PC-3 (cell line): ENCODE measurements around the gene EPN2. TPM values are rescaled to one million over a fixed set of nuclear protein-coding genes. Genes with fewer than 3 reads are reported as not detected.
"Not testable (repeated sequence)": the region's sequence is repeated elsewhere in the genome, so short reads cannot be mapped to it uniquely, and the experiment has no call there.

Experiments used
- ATAC-seq: fragments of 200-7000 bp; cut with Tn5 transposase; 2 replicates; pipeline ENCODE4 v1.9.1; 2020; ENCODE audit warnings: mild to moderate bottlenecking, moderate library complexity
- BruUV-seq: library from RNA; stranded (reverse); fragments of 400-500 nt; replicated peaks from 2 replicates; lab custom pipeline; 2021; lab: Mats Ljungman, UMichigan
- CTCF ChIA-PET: fragments of 300-600 bp; sonication (Branson Sonifier 250); formaldehyde crosslinking; loops from one replicate; lab custom pipeline; 2022; ENCODE audit warnings: antibody characterized with exemption; lab: Charles Lee
- POLR2A ChIA-PET: fragments of 300-600 bp; sonication (Branson Sonifier 250); formaldehyde crosslinking; loops from one replicate; lab custom pipeline; 2022; ENCODE audit warnings: antibody characterized with exemption; ENCODE audit not compliant: unreplicated experiment; lab: Charles Lee
- DNase-seq: peaks from one replicate; pipeline ENCODE4 v3.0.0-alpha.2; 2015
- H2AFZ ChIP-seq: fragments of 300-600 bp; sonication (generic); 2 replicates; pipeline ENCODE4 v1.6.0; 2016; ENCODE audit warnings: antibody characterized with exemption, low read length
- H3F3A ChIP-seq: fragments of 300-600 bp; sonication (generic); one replicate; pipeline ENCODE4 v1.6.0; 2017; ENCODE audit warnings: antibody characterized with exemption, low read length, control low read depth, mild to moderate bottlenecking; ENCODE audit not compliant: unreplicated experiment
- H3K27ac ChIP-seq: fragments of 300-600 bp; sonication (generic); 2 replicates; pipeline ENCODE4 v1.5.1; 2016; ENCODE audit warnings: mild to moderate bottlenecking, low read length
- H3K27me3 ChIP-seq: fragments of 300-600 bp; sonication (generic); 2 replicates; pipeline ENCODE4 v1.6.1; 2016; ENCODE audit warnings: low read length, mixed read lengths
- H3K36me3 ChIP-seq: fragments of 300-600 bp; sonication (generic); 2 replicates; pipeline ENCODE4 v1.6.1; 2016; ENCODE audit warnings: low read depth, mixed run types, low read length, mixed read lengths
- H3K4me1 ChIP-seq: fragments of 300-600 bp; sonication (generic); 2 replicates; pipeline ENCODE4 v1.5.1; 2016; ENCODE audit warnings: low read length; ENCODE audit not compliant: insufficient read depth
- H3K4me2 ChIP-seq: fragments of 300-600 bp; sonication (generic); 2 replicates; pipeline ENCODE4 v1.6.0; 2016; ENCODE audit warnings: low read length
- H3K4me3 ChIP-seq: fragments of 300-600 bp; sonication (generic); 2 replicates; pipeline ENCODE4 v1.5.1; 2016; ENCODE audit warnings: mild to moderate bottlenecking, low read length, mixed read lengths
- H3K79me2 ChIP-seq: fragments of 300-600 bp; sonication (generic); 2 replicates; pipeline ENCODE4 v1.6.1; 2017; ENCODE audit warnings: low read length, mixed read lengths
- H3K9ac ChIP-seq: fragments of 300-600 bp; sonication (generic); 2 replicates; pipeline ENCODE4 v1.6.0; 2016; ENCODE audit warnings: mild to moderate bottlenecking, low read length
- H3K9me2 ChIP-seq: fragments of 300-600 bp; sonication (generic); replicated peaks from 2 replicates; pipeline ENCODE4 v1.6.1; 2016; ENCODE audit warnings: mixed run types, low read length, mixed read lengths
- H3K9me3 ChIP-seq: fragments of 300-600 bp; sonication (generic); 2 replicates; pipeline ENCODE4 v1.6.1; 2016; ENCODE audit warnings: low read length, mixed read lengths
- H4K20me1 ChIP-seq: fragments of 300-600 bp; sonication (generic); 2 replicates; pipeline ENCODE4 v1.6.1; 2016; ENCODE audit warnings: low read length, mixed read lengths
- intact Hi-C: fragments of 100-400 bp; cut with micrococcal nuclease; formaldehyde crosslinking; loops from 2 replicates; pipeline ENCODE4 v1.9.0; 2023
- total RNA-seq: library from RNA; depleted of rRNA; stranded (reverse); fragments of >200 nt; gene quantifications from 2 replicates; pipeline ENCODE4 v1.2.3, GENCODE V29; 2014

Gene EPN2
- total RNA-seq, 1 experiment from 2014 or later: 46.4 TPM

DNA sequence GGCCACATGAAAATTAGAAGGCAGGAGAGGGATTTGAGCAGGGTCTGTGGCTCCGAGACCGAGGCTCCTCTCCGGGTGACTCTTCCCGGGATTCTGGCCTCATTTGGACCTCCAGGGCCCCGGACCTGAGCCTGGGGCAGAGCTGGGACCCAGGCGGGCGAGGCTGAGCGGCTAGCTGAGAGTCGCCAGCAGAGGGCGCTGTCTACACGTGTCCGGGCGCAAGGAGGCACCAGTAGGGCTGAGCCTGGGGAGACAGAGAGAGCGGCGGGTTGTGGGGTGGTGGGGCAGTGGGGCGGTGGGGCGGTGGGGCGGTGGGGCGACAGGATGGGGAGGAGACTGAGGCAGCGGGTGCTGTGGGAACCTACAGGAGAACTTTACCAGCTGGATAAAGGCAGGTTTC, 34.7 kb upstream of the EPN2 start:
- H3K4me3 ChIP-seq, intact Hi-C loops, H3K9me2 ChIP-seq, H3K27me3 ChIP-seq, H4K20me1 ChIP-seq, CTCF ChIA-PET, H3F3A ChIP-seq, H3K27ac ChIP-seq, DNase-seq, H3K79me2 ChIP-seq, H3K9ac ChIP-seq, H3K4me1 ChIP-seq, H3K9me3 ChIP-seq, POLR2A ChIA-PET, H3K4me2 ChIP-seq, H2AFZ ChIP-seq, BruUV-seq, H3K36me3 ChIP-seq: not testable (repeated sequence)
- ATAC-seq: peak; percentile 91

DNA sequence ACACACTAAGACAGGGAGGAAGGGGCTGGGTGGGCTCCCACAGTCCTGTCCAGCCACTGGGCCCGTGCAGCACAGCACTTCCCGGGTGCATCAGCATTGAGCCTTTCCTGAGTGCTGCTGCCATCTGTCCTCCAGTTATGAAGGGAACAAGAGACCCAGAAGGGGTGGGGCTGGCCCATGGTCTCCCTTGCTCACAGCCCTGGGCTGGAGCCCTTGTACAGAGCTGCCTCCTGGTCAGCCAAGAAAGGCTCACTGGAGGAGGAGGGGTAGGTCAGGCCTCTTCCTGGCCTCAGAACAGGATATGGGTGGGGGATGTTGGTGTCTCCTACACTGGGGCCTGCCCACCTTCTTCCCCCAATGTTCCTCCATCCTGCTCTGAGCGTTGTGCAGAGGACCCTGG, 33.7 kb upstream of the EPN2 start:
- peak; percentile 38 for ATAC-seq
- intact Hi-C loops, H3K4me3 ChIP-seq, H3K27ac ChIP-seq, H3K36me3 ChIP-seq, H3K4me1 ChIP-seq, DNase-seq, H2AFZ ChIP-seq, H3K9ac ChIP-seq, BruUV-seq, POLR2A ChIA-PET, H3K4me2 ChIP-seq, H4K20me1 ChIP-seq, H3K79me2 ChIP-seq, H3F3A ChIP-seq, H3K27me3 ChIP-seq, H3K9me3 ChIP-seq, CTCF ChIA-PET, H3K9me2 ChIP-seq: not testable (repeated sequence)

DNA sequence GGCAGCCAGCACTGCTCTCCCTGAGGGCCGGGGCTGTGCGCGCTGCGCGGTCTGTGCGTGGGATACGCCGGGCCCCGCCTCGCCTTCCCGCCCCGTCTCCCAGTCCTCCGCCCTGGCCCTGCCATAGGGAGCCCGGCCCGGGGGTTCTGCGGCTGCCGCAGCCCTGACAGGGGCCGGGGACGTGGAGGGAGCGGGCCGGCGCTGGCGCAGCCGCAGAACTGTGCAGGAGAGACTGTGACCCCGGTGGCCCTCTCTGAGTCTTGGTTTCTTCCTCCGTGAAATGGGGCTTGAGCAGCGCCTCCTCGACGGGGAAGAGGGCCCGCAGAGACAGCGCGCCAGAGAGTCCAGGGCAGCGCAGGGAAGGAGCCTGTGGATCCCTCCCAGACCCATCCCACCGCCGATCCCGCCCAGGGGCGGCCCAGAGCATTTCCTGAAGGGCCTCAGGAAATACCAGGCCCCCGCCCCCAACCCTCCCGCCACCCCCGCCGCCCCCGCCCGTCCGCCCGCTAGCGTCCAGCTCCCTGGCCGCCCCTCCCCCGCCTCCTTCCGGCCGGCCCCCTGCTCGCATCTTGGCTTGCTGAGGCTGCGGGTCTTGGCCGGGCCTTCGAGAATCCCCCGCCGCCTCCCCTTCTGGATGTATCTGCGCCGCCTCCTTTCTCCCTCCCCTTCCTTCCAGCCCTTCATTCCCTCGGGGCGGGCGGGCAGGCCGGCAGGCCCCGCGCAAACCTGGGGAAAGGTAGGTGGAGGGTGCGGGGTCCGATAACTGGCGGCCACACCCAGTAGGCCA, 21.9 kb upstream of the EPN2 start:
- H3K9ac ChIP-seq, DNase-seq, H3K27me3 ChIP-seq, BruUV-seq, H2AFZ ChIP-seq, CTCF ChIA-PET, intact Hi-C loops, H3K79me2 ChIP-seq, POLR2A ChIA-PET, H3K27ac ChIP-seq, H3K36me3 ChIP-seq, H3K9me3 ChIP-seq, H3K4me2 ChIP-seq, H3K4me1 ChIP-seq, H3K9me2 ChIP-seq, H4K20me1 ChIP-seq, H3K4me3 ChIP-seq, H3F3A ChIP-seq: not testable (repeated sequence)
- ATAC-seq: peak; percentile 77

DNA sequence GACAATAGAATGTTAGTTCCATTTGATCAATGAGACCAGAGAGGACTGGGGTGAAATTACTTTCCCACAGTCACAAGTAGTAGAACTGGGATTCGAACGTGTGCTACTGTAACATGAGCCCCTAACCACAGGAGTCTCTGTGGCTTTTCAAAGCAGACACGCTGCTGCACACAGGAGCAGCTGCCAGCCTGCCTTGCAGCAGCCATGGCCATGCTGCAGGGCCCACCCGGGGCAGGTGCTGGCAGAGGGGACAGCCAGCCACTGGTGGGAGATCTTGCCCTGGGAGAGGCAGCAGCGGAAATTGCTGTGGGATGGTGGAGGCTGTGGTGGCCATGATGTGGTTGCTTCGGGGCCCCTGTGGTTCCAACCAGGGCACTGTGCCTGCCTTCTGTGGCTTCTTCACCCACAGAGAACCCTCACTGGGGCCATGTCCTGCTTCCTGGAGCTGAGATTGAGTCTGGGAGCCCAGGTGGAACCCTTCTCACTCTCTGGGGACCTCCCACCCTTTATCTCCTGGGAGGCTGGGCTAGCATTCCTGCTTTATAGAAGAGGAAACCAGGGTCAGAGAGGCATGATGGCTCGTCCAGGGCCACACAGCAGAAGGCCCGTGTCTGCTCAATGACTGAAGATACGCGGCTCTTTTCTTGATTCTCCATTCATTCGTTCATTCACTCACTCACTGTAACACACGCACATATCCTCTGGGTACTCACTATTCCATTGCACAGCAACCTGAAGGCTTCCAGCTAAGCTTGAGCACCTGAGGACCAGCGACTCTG, 20.8 kb upstream of the EPN2 start:
- H3K4me3 ChIP-seq, H3K9ac ChIP-seq, BruUV-seq, H2AFZ ChIP-seq, H3K4me2 ChIP-seq, H4K20me1 ChIP-seq, POLR2A ChIA-PET, DNase-seq, intact Hi-C loops, H3K9me2 ChIP-seq, H3K36me3 ChIP-seq, ATAC-seq, H3K9me3 ChIP-seq, H3F3A ChIP-seq, H3K27me3 ChIP-seq, H3K4me1 ChIP-seq, CTCF ChIA-PET, H3K27ac ChIP-seq, H3K79me2 ChIP-seq: not testable (repeated sequence)

DNA sequence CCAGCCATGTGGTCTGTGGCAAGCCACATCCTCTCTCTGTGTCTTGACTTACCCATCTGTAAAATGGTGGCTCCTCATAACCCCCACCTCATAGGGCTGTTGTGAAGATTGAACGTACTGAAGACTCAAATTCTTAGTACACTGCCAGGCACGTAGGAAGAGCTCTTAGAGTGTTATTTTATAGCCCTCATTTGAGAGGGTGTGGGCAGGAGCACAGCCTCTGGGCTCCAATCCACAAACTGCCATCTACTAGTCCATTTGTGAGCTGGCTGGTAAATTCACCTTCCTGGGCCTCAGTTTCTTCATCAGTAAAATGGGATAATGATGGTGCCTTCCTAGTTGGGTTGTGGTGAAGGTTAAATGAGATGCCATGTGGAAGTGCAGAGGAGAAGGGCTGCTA, 18.3 kb upstream of the EPN2 start:
- POLR2A ChIA-PET, H3K27me3 ChIP-seq, H2AFZ ChIP-seq, H3K4me2 ChIP-seq, H3K36me3 ChIP-seq, DNase-seq, H3K27ac ChIP-seq, H3K9me3 ChIP-seq, BruUV-seq, intact Hi-C loops, H3K9ac ChIP-seq, H3K4me3 ChIP-seq, H3K4me1 ChIP-seq, H4K20me1 ChIP-seq, H3F3A ChIP-seq, H3K9me2 ChIP-seq, ATAC-seq, CTCF ChIA-PET, H3K79me2 ChIP-seq: not testable (repeated sequence)

DNA sequence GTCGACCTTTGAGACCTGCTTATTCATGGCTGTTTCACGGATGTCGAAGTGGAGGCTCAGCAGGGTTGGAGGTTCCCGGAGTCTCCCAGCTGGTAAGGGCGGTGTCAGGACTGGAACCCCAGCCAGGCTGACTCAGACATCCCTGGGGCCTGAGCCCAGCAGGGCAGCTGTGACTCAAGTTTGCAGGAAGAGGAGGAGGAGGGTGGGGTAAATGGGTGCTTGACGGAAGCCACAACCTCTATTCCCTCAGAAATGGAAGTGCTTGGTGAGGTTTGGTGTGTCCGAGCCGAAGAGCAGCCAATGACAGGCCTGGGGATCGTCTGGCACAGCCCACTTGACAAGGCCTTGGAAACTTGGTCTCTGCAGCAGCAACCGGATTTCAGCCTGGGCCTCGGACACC, 17.8 kb upstream of the EPN2 start:
- H3K4me2 ChIP-seq, H3K9me3 ChIP-seq, H2AFZ ChIP-seq, H3F3A ChIP-seq, DNase-seq, H3K9me2 ChIP-seq, H3K27ac ChIP-seq, H3K36me3 ChIP-seq, H3K79me2 ChIP-seq, intact Hi-C loops, CTCF ChIA-PET, POLR2A ChIA-PET, BruUV-seq, H3K27me3 ChIP-seq, H3K4me1 ChIP-seq, H3K4me3 ChIP-seq, H3K9ac ChIP-seq, H4K20me1 ChIP-seq: not testable (repeated sequence)
- ATAC-seq: peak; percentile 60
